CD4-positive, alpha-beta T cell treated with Interleukin-15 for 1 hour (primary cell): ENCODE results near the gene DLGAP1.
"Not testable (repeated sequence)": the region's sequence is repeated elsewhere in the genome, so short reads cannot be mapped to it uniquely, and the experiment has no call there.

Experiments
- DNase-seq: peaks from one replicate; pipeline ENCODE4 v3.0.0-alpha.2; 2020

The DLGAP1 gene

GRCh38 chr18:3479978-3480509 lies 975.1 kb downstream of the DLGAP1 start:
- DNase-seq, result no peak

- DNase-seq, result no peak
These were observed 976.7 kb downstream of the DLGAP1 start for GRCh38 chr18:3478262-3478978.

GRCh38 chr18:3472681-3473544 lies 982.2 kb downstream of the DLGAP1 start:
- DNase-seq, result no peak

DNA sequence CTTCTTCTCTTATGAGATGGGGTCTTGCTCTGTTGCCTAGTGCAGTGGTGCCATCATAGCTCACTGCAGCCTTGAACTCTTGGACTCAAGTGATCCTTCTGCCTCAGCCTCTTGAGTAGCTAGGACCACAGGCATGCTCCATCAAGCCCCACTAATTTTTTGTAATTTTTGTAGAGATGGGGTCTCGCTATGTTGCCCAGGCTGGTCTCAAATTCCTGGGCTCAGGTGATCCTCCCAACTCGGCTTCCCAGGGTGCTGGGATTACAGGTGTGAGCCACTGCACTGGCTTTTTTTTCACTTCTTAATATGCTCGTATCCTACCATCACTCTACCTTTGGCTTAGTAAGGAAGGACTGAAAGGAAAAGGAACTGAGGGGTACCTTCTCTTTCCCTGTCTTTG lies 983.0 kb downstream of the DLGAP1 start:
- not testable (repeated sequence) for DNase-seq

DNA sequence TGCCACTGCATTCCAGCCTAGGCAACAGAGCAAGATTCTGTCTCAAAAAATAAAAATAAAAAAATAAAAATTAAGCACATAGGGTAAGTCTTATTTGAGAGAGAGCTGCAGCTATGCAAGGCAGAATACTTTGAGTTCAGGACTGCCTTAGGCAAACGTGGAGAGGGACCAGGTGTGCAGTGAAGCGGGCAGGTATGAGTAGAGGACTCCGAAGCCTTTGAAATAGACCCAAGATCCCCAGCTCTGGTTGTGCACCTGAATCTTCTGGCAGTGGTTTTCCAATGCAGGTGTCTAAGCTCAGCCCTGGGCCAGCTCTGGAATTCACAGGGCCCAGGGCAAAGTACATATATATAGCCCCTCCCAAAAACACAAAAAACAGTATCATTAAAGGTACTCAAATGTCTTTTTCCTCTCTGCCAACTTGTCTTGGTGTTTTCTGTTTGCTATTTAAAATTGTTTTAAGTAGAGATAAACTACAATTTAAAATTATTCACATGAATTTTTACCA lies 983.9 kb downstream of the DLGAP1 start:
- no peak for DNase-seq

- no peak for DNase-seq
These were observed 986.3 kb downstream of the DLGAP1 start for GRCh38 chr18:3468833-3469232.

DNA sequence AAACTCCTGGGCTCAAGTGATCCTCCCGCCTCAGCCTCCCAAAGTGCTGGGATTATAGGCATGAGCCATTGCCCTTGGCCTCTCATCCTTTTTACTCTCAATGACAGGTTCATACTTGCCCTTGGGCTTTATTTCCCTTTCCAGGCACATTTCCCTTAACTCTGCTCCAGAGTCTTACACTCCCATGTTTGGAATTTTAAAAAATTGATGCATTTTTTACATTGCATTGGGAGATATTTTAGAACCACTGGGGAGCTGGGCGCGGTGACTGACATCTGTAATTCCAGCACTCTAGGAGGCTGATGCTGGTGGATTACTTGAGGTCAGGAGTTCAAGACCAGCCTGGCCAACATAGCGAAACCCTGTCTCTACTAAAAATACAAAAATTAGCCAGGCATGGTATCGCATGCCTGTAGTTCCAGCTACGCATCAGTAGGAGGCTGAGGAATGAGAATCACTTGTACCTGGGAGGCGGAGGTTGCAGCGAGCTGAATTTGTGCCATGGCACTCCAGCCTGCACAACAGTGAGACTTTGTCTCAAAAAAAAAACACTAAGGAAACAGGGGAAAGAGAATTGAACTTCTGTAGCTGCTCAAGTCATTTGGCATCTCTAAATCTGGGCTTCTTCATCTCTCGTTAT lies 986.9 kb downstream of the DLGAP1 start:
- DNase-seq, result no peak

DNA sequence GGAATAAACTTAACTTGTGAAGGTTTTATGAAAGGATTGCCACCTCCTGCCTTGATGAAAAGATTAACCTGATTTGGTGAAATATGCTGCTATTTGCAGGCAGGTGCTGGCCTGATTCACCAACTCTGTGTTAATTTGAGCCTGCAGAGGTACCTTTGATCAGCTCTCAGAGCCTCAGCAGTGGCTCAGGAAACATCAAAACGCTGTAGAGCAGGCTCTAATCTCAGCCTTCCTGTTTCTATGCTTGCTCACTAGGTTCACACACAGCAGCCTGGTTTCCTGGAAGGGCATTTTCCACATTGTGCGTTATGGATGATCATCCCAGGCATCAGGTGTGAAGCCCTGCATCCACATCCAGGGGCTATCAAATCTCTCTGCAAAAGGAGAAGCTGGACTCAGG lies 988.2 kb downstream of the DLGAP1 start:
- DNase-seq, result no peak

DNA sequence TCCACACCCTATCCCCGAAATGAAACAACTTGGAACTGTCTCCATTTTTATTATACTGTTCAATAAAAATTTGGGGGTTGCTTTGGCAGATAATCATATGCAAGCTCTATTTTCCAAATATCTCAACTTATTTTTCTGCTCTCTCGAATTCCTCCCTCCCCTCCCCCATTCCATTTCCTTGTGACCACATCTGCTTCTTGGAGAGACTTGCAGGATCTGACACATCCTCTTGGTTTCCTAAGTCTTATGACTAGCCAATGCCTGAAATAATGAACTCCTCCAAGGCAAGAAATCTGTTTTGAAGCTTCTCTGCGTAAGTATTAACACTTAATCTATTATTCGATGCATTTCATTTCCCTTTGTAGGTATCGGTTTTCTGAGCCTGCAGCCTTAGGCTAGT lies 989.1 kb downstream of the DLGAP1 start:
- no peak for DNase-seq

DNA sequence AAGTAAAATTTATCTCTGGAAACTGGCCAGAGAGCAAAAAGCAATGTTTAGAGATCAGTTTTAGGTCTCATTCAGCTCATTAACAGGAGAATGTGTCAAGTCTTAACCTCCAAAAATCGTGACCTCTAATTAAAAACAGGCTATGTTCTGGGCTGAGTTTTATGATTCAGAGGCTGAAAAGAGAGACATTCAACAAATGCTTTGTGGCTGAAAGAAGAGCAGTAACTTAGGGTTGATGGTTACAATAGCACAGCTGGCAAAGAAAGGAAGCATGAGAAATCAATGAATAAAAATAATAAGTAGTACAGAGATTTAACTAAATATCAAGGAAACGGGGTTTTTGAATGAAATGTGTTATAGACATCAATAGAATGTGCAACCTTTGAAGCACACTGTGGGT lies 992.1 kb downstream of the DLGAP1 start:
- DNase-seq, result no peak

- no peak for DNase-seq
These were observed 993.4 kb downstream of the DLGAP1 start for GRCh38 chr18:3461704-3462103.

- DNase-seq, result no peak
These were observed 994.2 kb downstream of the DLGAP1 start for GRCh38 chr18:3460823-3461398.

GRCh38 chr18:3458952-3459853 lies 995.9 kb downstream of the DLGAP1 start:
- no peak for DNase-seq

- DNase-seq, result no peak
These were observed 996.7 kb downstream of the DLGAP1 start for GRCh38 chr18:3458378-3458777.

DNA sequence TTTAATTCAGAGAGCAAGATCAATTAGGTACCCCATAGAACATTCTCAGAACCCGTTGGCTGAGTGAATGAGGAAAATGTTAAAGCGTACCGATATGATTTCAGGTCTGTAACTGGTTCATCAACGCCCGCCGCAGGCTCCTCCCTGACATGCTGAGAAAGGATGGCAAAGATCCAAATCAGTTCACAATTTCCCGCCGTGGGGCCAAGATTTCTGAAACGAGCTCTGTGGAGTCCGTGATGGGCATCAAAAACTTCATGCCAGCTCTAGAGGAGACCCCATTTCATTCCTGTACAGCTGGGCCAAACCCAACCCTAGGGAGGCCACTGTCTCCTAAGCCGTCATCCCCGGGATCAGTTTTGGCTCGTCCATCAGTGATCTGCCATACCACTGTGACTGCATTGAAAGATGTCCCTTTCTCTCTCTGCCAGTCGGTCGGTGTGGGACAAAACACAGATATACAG lies 997.8 kb downstream of the DLGAP1 start:
- DNase-seq, result no peak

DNA sequence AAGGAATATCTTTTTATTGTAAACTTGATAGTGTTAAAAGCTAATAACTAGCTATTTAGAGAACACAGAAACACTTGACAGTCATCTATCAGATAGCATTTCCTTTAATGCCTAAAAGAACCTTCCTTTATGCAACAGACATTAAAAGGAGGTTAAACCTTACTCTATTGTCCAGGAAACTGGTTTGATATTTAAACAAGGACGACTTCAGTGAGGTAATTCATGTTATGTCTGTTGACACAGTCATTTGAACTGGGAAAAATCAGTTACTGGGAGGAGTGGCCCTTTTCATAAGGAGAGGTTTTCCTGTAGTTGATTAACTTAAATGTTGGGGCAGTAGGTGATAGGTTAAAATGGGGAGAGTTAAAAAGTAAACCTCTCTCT lies 998.4 kb downstream of the DLGAP1 start:
- no peak for DNase-seq

DNA sequence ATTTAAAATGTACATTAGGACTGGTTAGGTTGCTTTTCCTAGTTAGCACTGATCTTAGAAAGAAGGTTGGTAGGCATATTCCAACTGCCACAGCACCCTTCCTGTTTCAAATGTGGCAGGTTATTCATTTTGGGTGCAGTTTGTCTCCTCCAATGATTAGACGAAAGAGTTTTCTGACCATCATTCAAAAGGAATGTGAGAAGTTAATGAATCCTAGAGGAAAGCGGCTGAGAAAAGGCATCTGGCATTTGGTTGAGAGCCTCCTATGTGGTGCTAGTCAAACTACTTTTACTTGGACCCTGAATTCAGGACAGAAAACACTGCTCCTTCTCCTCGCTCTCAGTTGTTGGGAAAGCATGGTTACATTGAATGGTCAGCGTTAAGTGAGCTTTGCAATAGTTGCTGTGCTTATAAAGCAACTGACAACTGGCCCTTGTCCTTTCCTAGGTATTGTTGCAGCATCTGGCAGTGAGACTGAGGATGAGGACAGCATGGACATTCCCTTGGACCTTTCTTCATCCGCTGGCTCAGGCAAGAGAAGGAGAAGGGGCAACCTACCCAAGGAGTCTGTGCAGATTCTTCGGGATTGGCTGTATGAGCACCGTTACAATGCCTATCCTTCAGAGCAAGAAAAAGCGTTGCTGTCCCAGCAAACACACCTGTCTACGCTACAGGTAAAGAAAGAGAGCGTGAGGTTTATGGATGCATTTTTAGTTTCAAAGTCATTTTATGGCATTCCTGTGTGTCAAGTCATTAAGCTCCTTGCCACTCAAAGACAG lies 999.0 kb downstream of the DLGAP1 start:
- no peak for DNase-seq

DNA sequence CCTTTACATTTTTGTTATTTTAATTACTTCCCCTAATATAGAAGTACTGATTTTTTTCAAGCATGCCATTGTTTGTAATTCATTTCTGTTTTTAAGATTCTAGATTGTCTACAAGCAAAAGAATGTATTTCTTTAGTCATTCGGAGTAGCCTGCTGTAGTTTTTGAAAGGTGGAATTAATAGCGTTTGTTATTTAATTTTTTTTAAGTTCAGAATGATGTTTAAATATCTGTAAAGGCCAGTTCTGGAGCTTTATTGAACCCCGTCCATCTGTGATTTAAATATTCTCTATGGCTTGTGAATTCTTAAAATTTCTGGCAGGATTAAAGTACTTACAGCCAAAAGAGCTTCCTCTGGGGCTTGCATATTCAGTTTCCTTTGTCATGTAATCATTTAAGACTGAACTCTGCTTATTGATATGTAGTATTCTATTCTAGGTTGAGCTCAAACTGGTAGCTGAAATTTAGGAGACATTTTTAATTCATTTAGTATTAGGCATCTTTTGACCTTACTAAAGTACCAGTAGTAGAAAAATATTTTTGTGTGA lies 999.9 kb downstream of the DLGAP1 start:
- DNase-seq, result no peak

GRCh38 chr18:3454365-3455089 lies 1000.6 kb downstream of the DLGAP1 start:
- DNase-seq, result peak; percentile 35
